LNCaP clone FGC (cell line): ENCODE results near the gene SCMH1.

ENCODE experiments used
- DNase-seq: peaks from one replicate; pipeline ENCODE4 v3.0.0-alpha.2; 2011; ENCODE audit warnings: low read depth
- H3K4me3 ChIP-seq: 2 replicates; pipeline ENCODE4 v1.5.1; 2011; ENCODE audit warnings: mild to moderate bottlenecking, low read depth, low read length, control low read depth
- TF ChIP-seq, protein P1 (sequence below): IDR thresholded peaks from 2 replicates; pipeline ENCODE4 v1.5.1; 2012; ENCODE audit warnings: mild to moderate bottlenecking; ENCODE audit not compliant: control insufficient read depth, insufficient read depth; ENCODE audit errors: extremely low read depth

SCMH1 gene

GRCh38 chr1:41169799-41170180, 72.3 kb downstream of the SCMH1 start:
- no peak for DNase-seq
- TF ChIP-seq, protein P1, sequence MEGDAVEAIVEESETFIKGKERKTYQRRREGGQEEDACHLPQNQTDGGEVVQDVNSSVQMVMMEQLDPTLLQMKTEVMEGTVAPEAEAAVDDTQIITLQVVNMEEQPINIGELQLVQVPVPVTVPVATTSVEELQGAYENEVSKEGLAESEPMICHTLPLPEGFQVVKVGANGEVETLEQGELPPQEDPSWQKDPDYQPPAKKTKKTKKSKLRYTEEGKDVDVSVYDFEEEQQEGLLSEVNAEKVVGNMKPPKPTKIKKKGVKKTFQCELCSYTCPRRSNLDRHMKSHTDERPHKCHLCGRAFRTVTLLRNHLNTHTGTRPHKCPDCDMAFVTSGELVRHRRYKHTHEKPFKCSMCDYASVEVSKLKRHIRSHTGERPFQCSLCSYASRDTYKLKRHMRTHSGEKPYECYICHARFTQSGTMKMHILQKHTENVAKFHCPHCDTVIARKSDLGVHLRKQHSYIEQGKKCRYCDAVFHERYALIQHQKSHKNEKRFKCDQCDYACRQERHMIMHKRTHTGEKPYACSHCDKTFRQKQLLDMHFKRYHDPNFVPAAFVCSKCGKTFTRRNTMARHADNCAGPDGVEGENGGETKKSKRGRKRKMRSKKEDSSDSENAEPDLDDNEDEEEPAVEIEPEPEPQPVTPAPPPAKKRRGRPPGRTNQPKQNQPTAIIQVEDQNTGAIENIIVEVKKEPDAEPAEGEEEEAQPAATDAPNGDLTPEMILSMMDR: no peak
- no peak overlapping the region for H3K4me3 ChIP-seq

GRCh38 chr1:41169066-41169798, 72.9 kb downstream of the SCMH1 start:
- no peak overlapping the region for H3K4me3 ChIP-seq
- DNase-seq: no peak
- TF ChIP-seq, protein P1: no peak

- no peak overlapping the region for H3K4me3 ChIP-seq
- TF ChIP-seq, protein P1: no peak
- no peak for DNase-seq
Observed at GRCh38 chr1:41167667-41168066, 74.4 kb downstream of the SCMH1 start.

- TF ChIP-seq, protein P1: no peak
- DNase-seq: no peak
- no peak overlapping the region for H3K4me3 ChIP-seq
Observed at GRCh38 chr1:41164727-41165126, 77.4 kb downstream of the SCMH1 start.

DNA sequence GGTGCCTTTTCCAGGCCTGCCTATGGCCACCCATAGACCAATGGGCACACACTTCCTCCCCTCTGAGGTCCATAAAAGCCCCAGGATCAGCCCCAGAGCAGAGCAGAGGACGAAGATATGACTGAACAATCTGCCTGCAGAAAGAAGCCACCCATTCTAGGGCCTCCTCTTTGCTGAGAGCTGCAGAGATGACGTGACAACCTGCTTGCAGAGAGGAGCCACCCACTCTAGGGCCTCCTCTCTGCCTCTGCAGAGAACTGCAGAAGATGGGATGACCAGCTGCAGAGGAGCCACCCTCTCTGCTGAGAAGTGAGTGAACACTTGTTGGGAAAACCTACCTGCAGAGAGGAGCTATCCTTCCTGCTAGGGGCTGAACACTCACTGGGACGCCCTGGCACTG, 79.7 kb downstream of the SCMH1 start:
- DNase-seq: no peak
- no peak overlapping the region for H3K4me3 ChIP-seq
- TF ChIP-seq, protein P1: no peak

- TF ChIP-seq, protein P1: no peak
- DNase-seq: no peak
- no peak overlapping the region for H3K4me3 ChIP-seq
Observed at GRCh38 chr1:41161846-41162245, 80.3 kb downstream of the SCMH1 start.
